SK-N-SH (cell line): ENCODE measurements around the gene EIF5A2.

ENCODE experiments used
- CTCF ChIP-seq: fragments of 200-600 bp; sonication (generic); IDR thresholded peaks from 2 replicates; pipeline ENCODE4 v1.6.1; 2017; ENCODE audit warnings: antibody characterized with exemption, mild to moderate bottlenecking, moderate library complexity
- EP300 ChIP-seq, 2 experiments: IDR thresholded peaks; 2 replicates each; pipeline versions ENCODE4 v1.4.0 to v1.6.1; 2012; ENCODE audit warnings: borderline replicate concordance in 1 of 2, low read depth in 1 of 2, low read length in 1 of 2
- EZH2phosphoT487 ChIP-seq: fragments of 200-600 bp; sonication (generic); IDR thresholded peaks from 2 replicates; pipeline ENCODE4 v1.6.1; 2017; ENCODE audit warnings: low read depth, mixed run types, mild to moderate bottlenecking, antibody characterized with exemption, moderate library complexity, borderline replicate concordance
- GATA2 ChIP-seq: sonication (generic); formaldehyde crosslinking; IDR thresholded peaks from 2 replicates; pipeline ENCODE4 v1.5.0; 2020; ENCODE audit warnings: mild to moderate bottlenecking, missing genetic modification reagents
- MXI1 ChIP-seq: IDR thresholded peaks from 2 replicates; pipeline ENCODE4 v1.6.1; 2012; ENCODE audit warnings: mild to moderate bottlenecking, low read depth, low read length, improper control_type of control experiment
- POLR2AphosphoS5 ChIP-seq: IDR thresholded peaks from 2 replicates; pipeline ENCODE4 v1.6.1; 2012; ENCODE audit warnings: low read depth, low read length
- USF2 ChIP-seq: fragments of 150-350 bp; IDR thresholded peaks from 2 replicates; pipeline ENCODE4 v1.6.1; 2017; ENCODE audit warnings: antibody characterized with exemption, low read length, low read depth, borderline replicate concordance

GRCh38 chr3:170865209-170866094, 43.0 kb downstream of the EIF5A2 start:
- no peak for TF ChIP-seq EP300 (IDR thresholded peaks at IDR 0.05; ENCODE audit: borderline replicate concordance in 1 of 2, low read depth in 1 of 2, low read length in 1 of 2)
- no peak for TF ChIP-seq CTCF
- TF ChIP-seq USF2 = no peak
- no peak; the same call in 1 of the 2 replicates for TF ChIP-seq POLR2AphosphoS5
- no peak for TF ChIP-seq EZH2phosphoT487
- TF ChIP-seq GATA2 = no peak
- no peak for TF ChIP-seq MXI1
